GM19025 (cell line): Measurements from ENCODE around the gene RDM1.

Experiments used
- ATAC-seq: cut with Tn5 transposase; IDR thresholded peaks from one replicate; pipeline ENCODE4 v1.9.1; 2021; ENCODE audit warnings: mild to moderate bottlenecking, low read depth, moderate library complexity; ENCODE audit not compliant: unreplicated experiment

Gene RDM1

GRCh38 chr17:35875072-35875799, 55.3 kb downstream of the RDM1 start:
- no peak for ATAC-seq

GRCh38 chr17:35872196-35872980, 58.2 kb downstream of the RDM1 start:
- ATAC-seq: no peak

- no peak for ATAC-seq
Measured at GRCh38 chr17:35870906-35871819, 59.4 kb downstream of the RDM1 start.

- no peak for ATAC-seq
Measured at GRCh38 chr17:35868737-35869136, 61.8 kb downstream of the RDM1 start, which contains the start of gene HEATR9. Gene HEATR9, minus strand, starts transcription at chr17:35868891. Its CDS starts 149 bp downstream, at chr17:35868742.
